GM12878 (cell line): Measurements from ENCODE around the gene DNMT3A. TPM values are rescaled to one million over a fixed set of nuclear protein-coding genes. Genes with fewer than 3 reads are reported as not detected.
A peak's percentile ranks its signal among the peaks of the same experiment; 100 is the strongest.

ENCODE experiments used
- ATAC-seq: fragments of 200-7000 bp; cut with Tn5 transposase; 3 replicates; pipeline ENCODE4 v1.9.1; 2020; ENCODE audit warnings: mild to moderate bottlenecking, moderate library complexity
- BruUV-seq: library from RNA; stranded (reverse); fragments of 400-500 nt; replicated peaks from 2 replicates; lab custom pipeline; 2021; lab: Mats Ljungman, UMichigan
- CTCF ChIA-PET: fragments of 300-600 bp; sonication (Branson Sonifier 250); formaldehyde crosslinking; extraction: SDS; loops from one replicate; lab custom pipeline; 2021; ENCODE audit warnings: inconsistent platforms; lab: Yijun Ruan, JAX
- POLR2A ChIA-PET: fragments of 350-600 bp; formaldehyde crosslinking; extraction: SDS; loops from one replicate; lab custom pipeline; 2021; ENCODE audit warnings: inconsistent platforms; lab: Charles Lee
- RAD21 ChIA-PET: fragments of 300-600 bp; sonication (Branson Sonifier 250); formaldehyde crosslinking; loops from one replicate; lab custom pipeline; 2023; ENCODE audit warnings: antibody characterized with exemption; ENCODE audit not compliant: unreplicated experiment; lab: Charles Lee
- SMC1A ChIA-PET: fragments of 300-600 bp; sonication (Branson Sonifier 250); formaldehyde crosslinking; loops from one replicate; lab custom pipeline; 2023; ENCODE audit not compliant: unreplicated experiment, uncharacterized antibody; lab: Charles Lee
- DNase-seq: peaks from one replicate; pipeline ENCODE4 v3.0.0-alpha.2; 2011; ENCODE audit warnings: low read depth, low spot score
- FAIRE-seq: peaks from 3 replicates; lab custom pipeline; 2011; peaks lifted over from hg19 to GRCh38; lab: Jason Lieb, UNC
- H2AFZ ChIP-seq: 2 replicates; pipeline ENCODE4 v1.6.0; 2011; ENCODE audit warnings: low read depth, low read length, control low read depth; ENCODE audit not compliant: control insufficient read depth
- H3K27ac ChIP-seq: 2 replicates; pipeline ENCODE4 v1.5.1; 2011; ENCODE audit warnings: control low read depth; ENCODE audit not compliant: control insufficient read depth, insufficient read depth
- H3K27me3 ChIP-seq, 2 experiments: replicated peaks in 1 of 2; 2 replicates each; pipeline versions ENCODE4 v1.6.0 to v1.6.1; 2011; ENCODE audit warnings: low read length in 1 of 2; ENCODE audit not compliant: control insufficient read depth in 2 of 2, insufficient read depth in 2 of 2
- H3K36me3 ChIP-seq, 2 experiments: 2 replicates each; pipeline ENCODE4 v1.5.1; 2011; ENCODE audit warnings: low read length in 1 of 2; ENCODE audit not compliant: control insufficient read depth in 2 of 2, insufficient read depth in 2 of 2
- H3K4me1 ChIP-seq: 2 replicates; pipeline ENCODE4 v1.6.1; 2011; ENCODE audit warnings: mild to moderate bottlenecking, low read length, moderate library complexity, mixed read lengths; ENCODE audit not compliant: control insufficient read depth, insufficient read depth
- H3K4me2 ChIP-seq: 2 replicates; pipeline ENCODE4 v1.6.0; 2011; ENCODE audit warnings: control low read depth; ENCODE audit not compliant: control insufficient read depth, insufficient read depth
- H3K4me3 ChIP-seq: fragments of 200-600 bp; sonication (generic); 2 replicates; pipeline ENCODE4 v1.5.1; 2016
- H3K79me2 ChIP-seq: 2 replicates; pipeline ENCODE4 v1.6.0; 2011; ENCODE audit warnings: low read length; ENCODE audit not compliant: control insufficient read depth, insufficient read depth
- H3K9ac ChIP-seq: 2 replicates; pipeline ENCODE4 v1.8.0; 2011; ENCODE audit warnings: low read length, control low read depth, mixed read lengths; ENCODE audit not compliant: control insufficient read depth, insufficient read depth
- H3K9me3 ChIP-seq: replicated peaks from 3 replicates; pipeline ENCODE4 v1.5.1; 2011; ENCODE audit warnings: mild to moderate bottlenecking, low read length; ENCODE audit not compliant: control insufficient read depth, insufficient read depth
- H4K20me1 ChIP-seq: 2 replicates; pipeline ENCODE4 v1.6.0; 2011; ENCODE audit not compliant: control insufficient read depth, insufficient read depth
- BCL11A ChIP-seq: IDR thresholded peaks from 2 replicates; pipeline ENCODE4 v1.6.1; 2011; ENCODE audit warnings: low read depth, low read length
- CBX3 ChIP-seq: fragments of 200-600 bp; sonication (generic); IDR thresholded peaks from 2 replicates; pipeline ENCODE4 v1.6.1; 2016; ENCODE audit warnings: low read depth, borderline replicate concordance
- GATAD2B ChIP-seq: fragments of 450-650 bp; conservative IDR thresholded peaks from 2 replicates; pipeline ENCODE4 v1.6.1; 2017; ENCODE audit warnings: low read depth, mild to moderate bottlenecking, moderate library complexity
- IKZF1 ChIP-seq: fragments of 450-650 bp; conservative IDR thresholded peaks from 2 replicates; pipeline ENCODE4 v1.6.1; 2017; ENCODE audit warnings: antibody characterized with exemption, mild to moderate bottlenecking
- KAT2A ChIP-seq: conservative IDR thresholded peaks from 2 replicates; pipeline ENCODE4 v1.6.1; 2011; ENCODE audit warnings: low read depth, low read length; ENCODE audit not compliant: control insufficient read depth
- PML ChIP-seq: IDR thresholded peaks from 2 replicates; pipeline ENCODE4 v1.6.1; 2012; ENCODE audit warnings: low read length, inconsistent platforms
- POLR2A ChIP-seq: IDR thresholded peaks from 2 replicates; pipeline ENCODE4 v1.6.1; 2011; ENCODE audit warnings: low read depth, mild to moderate bottlenecking, low read length
- SMARCA5 ChIP-seq: fragments of 450-650 bp; IDR thresholded peaks from 2 replicates; pipeline ENCODE4 v1.6.1; 2017; ENCODE audit warnings: mild to moderate bottlenecking
- SPI1 ChIP-seq: IDR thresholded peaks from 2 replicates; pipeline ENCODE4 v1.6.1; 2011; ENCODE audit warnings: low read depth, mild to moderate bottlenecking, low read length, moderate library complexity, borderline replicate concordance; ENCODE audit not compliant: insufficient read depth
- STAT1 ChIP-seq: fragments of 450-650 bp; conservative IDR thresholded peaks from 2 replicates; pipeline ENCODE4 v1.6.1; 2014; ENCODE audit warnings: antibody characterized with exemption, mild to moderate bottlenecking
- TAF1 ChIP-seq: IDR thresholded peaks from 2 replicates; pipeline ENCODE4 v1.6.1; 2011; ENCODE audit warnings: mild to moderate bottlenecking, low read depth, low read length, borderline replicate concordance
- WGBS: methylation state at CpG from one replicate; pipeline ENCODE4 v1.1.6; 2016; ENCODE audit warnings: low lambda C conversion rate; ENCODE audit not compliant: insufficient replicate concordance, insufficient coverage; ENCODE audit errors: missing lambda C conversion rate; 5-methylcytosine and 5-hydroxymethylcytosine counted together
- in situ Hi-C: fragments of 300-500 bp; cut with MboI; formaldehyde crosslinking; loops from 9 replicates; pipeline ENCODE4 v1.14.3; 2018; ENCODE audit warnings: mixed read lengths
- intact Hi-C: fragments of 100-400 bp; cut with micrococcal nuclease; formaldehyde crosslinking; loops from one replicate; pipeline ENCODE4 v1.14.2; 2022; ENCODE audit not compliant: unreplicated experiment
- polyA plus RNA-seq, 11 experiments: library from polyadenylated mRNA; depleted of rRNA in 4 of 11; unstranded in 6 of 11; stranded (reverse) in 5 of 11; fragments of >200 nt; fragmentation: Nextera tagmentation in 4 of 11; fragmentation: Illumina TruSeq in 1 of 11; extraction: Ambion mirVana in 4 of 11; extraction: Trizol in 1 of 11; gene quantifications; 1 replicate in 1 of 11; 2 replicates in 10 of 11; pipeline versions ENCODE4 v1.2.1 to v1.2.3, GENCODE V29; 2011 to 2016; ENCODE audit warnings: inconsistent platforms in 2 of 11, missing spikeins in 2 of 11, low read depth in 1 of 11
- total RNA-seq, 4 experiments: library from RNA; depleted of rRNA in 3 of 4; stranded (reverse); fragments of >200 nt in 3 of 4; fragmentation: Illumina TruSeq in 1 of 4; extraction: Trizol in 1 of 4; gene quantifications; 2 replicates each; pipeline versions ENCODE4 v1.2.1 to v1.2.3, GENCODE V29; 2013 to 2021
- TF ChIP-seq, protein P1 (sequence below): fragments of 450-650 bp; formaldehyde crosslinking; IDR thresholded peaks from 2 replicates; pipeline ENCODE4 v1.5.0; 2022; ENCODE audit warnings: mild to moderate bottlenecking, missing genetic modification characterization
- TF ChIP-seq, protein P2 (sequence below): IDR thresholded peaks from 2 replicates; pipeline ENCODE4 v1.6.1; 2012; ENCODE audit warnings: low read depth, low read length, improper control_type of control experiment
- TF ChIP-seq, protein P3 (sequence below): fragments of 450-650 bp; IDR thresholded peaks from 2 replicates; pipeline ENCODE4 v1.6.1; 2017; ENCODE audit warnings: mild to moderate bottlenecking
- TF ChIP-seq, protein P4 (sequence below): IDR thresholded peaks from 2 replicates; pipeline ENCODE4 v1.6.1; 2012; ENCODE audit warnings: low read depth, low read length, improper control_type of control experiment

Gene DNMT3A
- total and polyA plus RNA-seq, 10 of the 15 experiments (the other 5 are each of a cell fraction or from before 2014, with no cell fraction given) = 7.4 to 51.6 (median 17.4) TPM

DNA sequence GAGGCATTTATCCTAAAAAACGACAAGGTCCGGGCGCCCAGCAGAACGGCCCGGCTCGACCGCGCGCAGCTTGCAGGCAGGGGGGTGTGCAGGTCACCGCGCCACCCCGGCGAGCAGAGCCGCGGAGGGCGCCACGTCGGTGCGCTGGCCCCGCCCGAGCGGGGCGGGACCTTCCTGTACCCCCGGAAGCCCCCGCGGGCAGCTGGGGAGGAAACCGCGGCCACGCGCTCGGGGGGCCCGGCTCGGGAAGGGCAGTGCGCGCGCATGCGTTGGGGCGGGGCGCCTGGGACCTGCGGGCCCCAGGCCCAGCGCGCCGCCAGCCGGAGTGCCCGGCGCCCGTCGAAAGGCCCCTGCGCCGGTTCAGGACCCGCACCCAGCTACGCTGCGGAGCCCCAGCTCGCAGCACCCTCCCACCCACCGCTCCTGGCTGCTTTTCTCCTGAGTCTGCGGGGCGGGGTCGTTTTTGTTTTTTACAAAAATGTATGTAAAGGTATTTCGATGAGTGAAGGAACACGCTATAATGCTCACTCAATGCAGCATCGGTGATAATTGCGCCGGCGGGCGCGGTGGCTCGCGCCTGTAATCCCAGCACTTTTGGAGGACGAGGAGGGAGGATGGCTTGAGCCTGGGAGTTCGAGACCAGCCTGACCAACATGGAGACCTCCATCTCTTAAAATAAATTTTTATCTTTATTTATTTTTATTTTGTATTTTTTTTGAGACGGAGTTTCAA is 125.6 kb downstream of the DNMT3A start (continued):
- TF ChIP-seq TAF1 (no peak), GATAD2B (peak; percentile 90), POLR2A (peak; percentile 83), IKZF1 (peak; percentile 64)
- TF ChIP-seq, protein P1, sequence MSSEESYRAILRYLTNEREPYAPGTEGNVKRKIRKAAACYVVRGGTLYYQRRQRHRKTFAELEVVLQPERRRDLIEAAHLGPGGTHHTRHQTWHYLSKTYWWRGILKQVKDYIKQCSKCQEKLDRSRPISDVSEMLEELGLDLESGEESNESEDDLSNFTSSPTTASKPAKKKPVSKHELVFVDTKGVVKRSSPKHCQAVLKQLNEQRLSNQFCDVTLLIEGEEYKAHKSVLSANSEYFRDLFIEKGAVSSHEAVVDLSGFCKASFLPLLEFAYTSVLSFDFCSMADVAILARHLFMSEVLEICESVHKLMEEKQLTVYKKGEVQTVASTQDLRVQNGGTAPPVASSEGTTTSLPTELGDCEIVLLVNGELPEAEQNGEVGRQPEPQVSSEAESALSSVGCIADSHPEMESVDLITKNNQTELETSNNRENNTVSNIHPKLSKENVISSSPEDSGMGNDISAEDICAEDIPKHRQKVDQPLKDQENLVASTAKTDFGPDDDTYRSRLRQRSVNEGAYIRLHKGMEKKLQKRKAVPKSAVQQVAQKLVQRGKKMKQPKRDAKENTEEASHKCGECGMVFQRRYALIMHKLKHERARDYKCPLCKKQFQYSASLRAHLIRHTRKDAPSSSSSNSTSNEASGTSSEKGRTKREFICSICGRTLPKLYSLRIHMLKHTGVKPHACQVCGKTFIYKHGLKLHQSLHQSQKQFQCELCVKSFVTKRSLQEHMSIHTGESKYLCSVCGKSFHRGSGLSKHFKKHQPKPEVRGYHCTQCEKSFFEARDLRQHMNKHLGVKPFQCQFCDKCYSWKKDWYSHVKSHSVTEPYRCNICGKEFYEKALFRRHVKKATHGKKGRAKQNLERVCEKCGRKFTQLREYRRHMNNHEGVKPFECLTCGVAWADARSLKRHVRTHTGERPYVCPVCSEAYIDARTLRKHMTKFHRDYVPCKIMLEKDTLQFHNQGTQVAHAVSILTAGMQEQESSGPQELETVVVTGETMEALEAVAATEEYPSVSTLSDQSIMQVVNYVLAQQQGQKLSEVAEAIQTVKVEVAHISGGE (CRISPR knock-in tag) = no peak
- TF ChIP-seq, protein P2, sequence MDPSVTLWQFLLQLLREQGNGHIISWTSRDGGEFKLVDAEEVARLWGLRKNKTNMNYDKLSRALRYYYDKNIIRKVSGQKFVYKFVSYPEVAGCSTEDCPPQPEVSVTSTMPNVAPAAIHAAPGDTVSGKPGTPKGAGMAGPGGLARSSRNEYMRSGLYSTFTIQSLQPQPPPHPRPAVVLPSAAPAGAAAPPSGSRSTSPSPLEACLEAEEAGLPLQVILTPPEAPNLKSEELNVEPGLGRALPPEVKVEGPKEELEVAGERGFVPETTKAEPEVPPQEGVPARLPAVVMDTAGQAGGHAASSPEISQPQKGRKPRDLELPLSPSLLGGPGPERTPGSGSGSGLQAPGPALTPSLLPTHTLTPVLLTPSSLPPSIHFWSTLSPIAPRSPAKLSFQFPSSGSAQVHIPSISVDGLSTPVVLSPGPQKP = no peak

DNA sequence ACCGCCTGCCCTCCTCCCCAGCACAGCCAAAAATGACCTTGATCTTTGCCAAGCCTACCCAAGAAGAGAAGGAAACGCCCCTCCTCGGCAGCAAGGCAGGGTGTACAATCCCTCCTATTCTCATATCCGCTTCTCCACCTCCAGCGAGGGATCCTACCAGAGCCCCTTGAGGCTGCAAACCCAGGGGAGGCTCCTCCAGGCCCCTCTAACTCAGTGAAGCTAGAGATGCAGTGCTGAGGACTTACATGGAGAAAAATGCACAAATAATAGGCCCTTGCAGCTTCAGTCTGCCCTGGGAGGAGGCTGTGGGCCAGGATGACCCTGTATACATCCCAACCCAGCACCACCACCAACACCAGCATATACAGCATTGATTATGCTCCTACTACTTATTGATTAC is 126.5 kb downstream of the DNMT3A start:
- ChIA-PET SMC1A (interaction anchor here (1.4 kb wide), 1 partner anchor 12 kb away, joined by 3 read pairs; no protein-coding TSS in a partner anchor), RAD21 (interaction anchor here (1.2 to 1.6 kb wide), 2 partner anchors 10 to 49 kb away, joined by 3 to 4 read pairs; no protein-coding TSS in a partner anchor), POLR2A (interaction anchor here (1.3 to 2.3 kb wide), 2 partner anchors 12 to 147 kb away, joined by 6 to 9 read pairs; no protein-coding TSS in a partner anchor), CTCF (interaction anchor here (0.6 to 1.3 kb wide), 2 partner anchors 13 to 189 kb away, joined by 4 read pairs; no protein-coding TSS in a partner anchor)
- intact Hi-C loops (loop anchor here (10.0 kb wide), 1 partner anchor 350 kb away; no protein-coding TSS in a partner anchor), in situ Hi-C loops (no loop called here)
- Histone ChIP-seq H4K20me1 (no peaks in the 10 kb centered on the region), H3K79me2 (no peaks in the 10 kb centered on the region), H3K36me3 (no peaks in the 10 kb centered on the region), H3K4me2 (peak overlapping the region; percentile 81; the same call in 1 of the 2 replicates), H3K4me1 (peaks cover 7% of the 10 kb centered on the region), H3K27me3 (no peaks in the 10 kb centered on the region), H2AFZ (peak overlapping the region; percentile 74), H3K9ac (no peak overlapping the region), H3K4me3 (no peak overlapping the region), H3K27ac (no peak overlapping the region), H3K9me3 (no peaks in the 10 kb centered on the region)
- no peak for DNase-seq
- peak; percentile 16; the same call in 2 of the 3 replicates for ATAC-seq
- WGBS = 97% methylated on average over 5 of the region's 5 CpGs
- FAIRE-seq = no peak
- no TSS peak for BruUV-seq
- TF ChIP-seq POLR2A (no peak), SPI1 (no peak), BCL11A (no peak), KAT2A (no peak), PML (no peak), CBX3 (no peak), SMARCA5 (no peak), STAT1 (no peak)
- TF ChIP-seq, protein P3, sequence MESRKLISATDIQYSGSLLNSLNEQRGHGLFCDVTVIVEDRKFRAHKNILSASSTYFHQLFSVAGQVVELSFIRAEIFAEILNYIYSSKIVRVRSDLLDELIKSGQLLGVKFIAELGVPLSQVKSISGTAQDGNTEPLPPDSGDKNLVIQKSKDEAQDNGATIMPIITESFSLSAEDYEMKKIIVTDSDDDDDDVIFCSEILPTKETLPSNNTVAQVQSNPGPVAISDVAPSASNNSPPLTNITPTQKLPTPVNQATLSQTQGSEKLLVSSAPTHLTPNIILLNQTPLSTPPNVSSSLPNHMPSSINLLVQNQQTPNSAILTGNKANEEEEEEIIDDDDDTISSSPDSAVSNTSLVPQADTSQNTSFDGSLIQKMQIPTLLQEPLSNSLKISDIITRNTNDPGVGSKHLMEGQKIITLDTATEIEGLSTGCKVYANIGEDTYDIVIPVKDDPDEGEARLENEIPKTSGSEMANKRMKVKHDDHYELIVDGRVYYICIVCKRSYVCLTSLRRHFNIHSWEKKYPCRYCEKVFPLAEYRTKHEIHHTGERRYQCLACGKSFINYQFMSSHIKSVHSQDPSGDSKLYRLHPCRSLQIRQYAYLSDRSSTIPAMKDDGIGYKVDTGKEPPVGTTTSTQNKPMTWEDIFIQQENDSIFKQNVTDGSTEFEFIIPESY = no peak
- TF ChIP-seq, protein P4, sequence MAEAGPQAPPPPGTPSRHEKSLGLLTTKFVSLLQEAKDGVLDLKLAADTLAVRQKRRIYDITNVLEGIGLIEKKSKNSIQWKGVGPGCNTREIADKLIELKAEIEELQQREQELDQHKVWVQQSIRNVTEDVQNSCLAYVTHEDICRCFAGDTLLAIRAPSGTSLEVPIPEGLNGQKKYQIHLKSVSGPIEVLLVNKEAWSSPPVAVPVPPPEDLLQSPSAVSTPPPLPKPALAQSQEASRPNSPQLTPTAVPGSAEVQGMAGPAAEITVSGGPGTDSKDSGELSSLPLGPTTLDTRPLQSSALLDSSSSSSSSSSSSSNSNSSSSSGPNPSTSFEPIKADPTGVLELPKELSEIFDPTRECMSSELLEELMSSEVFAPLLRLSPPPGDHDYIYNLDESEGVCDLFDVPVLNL = no peak
